GM12878 (cell line): Measurements from ENCODE around the gene ATP1B1. TPM values are rescaled to one million over a fixed set of nuclear protein-coding genes. Genes with fewer than 3 reads are reported as not detected.

ENCODE experiments used
- ATAC-seq: fragments of 200-7000 bp; cut with Tn5 transposase; 3 replicates; pipeline ENCODE4 v1.9.1; 2020; ENCODE audit warnings: mild to moderate bottlenecking, moderate library complexity
- BruUV-seq: library from RNA; stranded (reverse); fragments of 400-500 nt; replicated peaks from 2 replicates; lab custom pipeline; 2021; lab: Mats Ljungman, UMichigan
- CTCF ChIA-PET: fragments of 300-600 bp; sonication (Branson Sonifier 250); formaldehyde crosslinking; extraction: SDS; loops from one replicate; lab custom pipeline; 2021; ENCODE audit warnings: inconsistent platforms; lab: Yijun Ruan, JAX
- POLR2A ChIA-PET: fragments of 350-600 bp; formaldehyde crosslinking; extraction: SDS; loops from one replicate; lab custom pipeline; 2021; ENCODE audit warnings: inconsistent platforms; lab: Charles Lee
- RAD21 ChIA-PET: fragments of 300-600 bp; sonication (Branson Sonifier 250); formaldehyde crosslinking; loops from one replicate; lab custom pipeline; 2023; ENCODE audit warnings: antibody characterized with exemption; ENCODE audit not compliant: unreplicated experiment; lab: Charles Lee
- SMC1A ChIA-PET: fragments of 300-600 bp; sonication (Branson Sonifier 250); formaldehyde crosslinking; loops from one replicate; lab custom pipeline; 2023; ENCODE audit not compliant: unreplicated experiment, uncharacterized antibody; lab: Charles Lee
- DNase-seq: peaks from one replicate; pipeline ENCODE4 v3.0.0-alpha.2; 2011; ENCODE audit warnings: low read depth, low spot score
- FAIRE-seq: peaks from 3 replicates; lab custom pipeline; 2011; peaks lifted over from hg19 to GRCh38; lab: Jason Lieb, UNC
- H2AFZ ChIP-seq: 2 replicates; pipeline ENCODE4 v1.6.0; 2011; ENCODE audit warnings: low read depth, low read length, control low read depth; ENCODE audit not compliant: control insufficient read depth
- H3K27ac ChIP-seq: 2 replicates; pipeline ENCODE4 v1.5.1; 2011; ENCODE audit warnings: control low read depth; ENCODE audit not compliant: control insufficient read depth, insufficient read depth
- H3K27me3 ChIP-seq, 2 experiments: replicated peaks in 1 of 2; 2 replicates each; pipeline versions ENCODE4 v1.6.0 to v1.6.1; 2011; ENCODE audit warnings: low read length in 1 of 2; ENCODE audit not compliant: control insufficient read depth in 2 of 2, insufficient read depth in 2 of 2
- H3K36me3 ChIP-seq, 2 experiments: 2 replicates each; pipeline ENCODE4 v1.5.1; 2011; ENCODE audit warnings: low read length in 1 of 2; ENCODE audit not compliant: control insufficient read depth in 2 of 2, insufficient read depth in 2 of 2
- H3K4me1 ChIP-seq: 2 replicates; pipeline ENCODE4 v1.6.1; 2011; ENCODE audit warnings: mild to moderate bottlenecking, low read length, moderate library complexity, mixed read lengths; ENCODE audit not compliant: control insufficient read depth, insufficient read depth
- H3K4me2 ChIP-seq: 2 replicates; pipeline ENCODE4 v1.6.0; 2011; ENCODE audit warnings: control low read depth; ENCODE audit not compliant: control insufficient read depth, insufficient read depth
- H3K4me3 ChIP-seq: fragments of 200-600 bp; sonication (generic); 2 replicates; pipeline ENCODE4 v1.5.1; 2016
- H3K79me2 ChIP-seq: 2 replicates; pipeline ENCODE4 v1.6.0; 2011; ENCODE audit warnings: low read length; ENCODE audit not compliant: control insufficient read depth, insufficient read depth
- H3K9ac ChIP-seq: 2 replicates; pipeline ENCODE4 v1.8.0; 2011; ENCODE audit warnings: low read length, control low read depth, mixed read lengths; ENCODE audit not compliant: control insufficient read depth, insufficient read depth
- H3K9me3 ChIP-seq: replicated peaks from 3 replicates; pipeline ENCODE4 v1.5.1; 2011; ENCODE audit warnings: mild to moderate bottlenecking, low read length; ENCODE audit not compliant: control insufficient read depth, insufficient read depth
- H4K20me1 ChIP-seq: 2 replicates; pipeline ENCODE4 v1.6.0; 2011; ENCODE audit not compliant: control insufficient read depth, insufficient read depth
- ATF7 ChIP-seq: fragments of 450-650 bp; IDR thresholded peaks from 2 replicates; pipeline ENCODE4 v1.6.1; 2016; ENCODE audit warnings: low read depth, mild to moderate bottlenecking
- CHD1 ChIP-seq: IDR thresholded peaks from 2 replicates; pipeline ENCODE4 v1.6.1; 2012; ENCODE audit warnings: low read depth, low read length, improper control_type of control experiment
- HCFC1 ChIP-seq: fragments of 150-350 bp; IDR thresholded peaks from 2 replicates; pipeline ENCODE4 v1.6.1; 2014; ENCODE audit warnings: low read length
- RCOR1 ChIP-seq: conservative IDR thresholded peaks from 2 replicates; pipeline ENCODE4 v1.6.1; 2012; ENCODE audit warnings: low read depth, low read length, improper control_type of control experiment
- SIX5 ChIP-seq: IDR thresholded peaks from 2 replicates; pipeline ENCODE4 v1.6.1; 2011; ENCODE audit warnings: mild to moderate bottlenecking, low read depth, low read length, moderate library complexity; ENCODE audit not compliant: severe bottlenecking
- SP1 ChIP-seq: IDR thresholded peaks from one replicate; pipeline ENCODE4 v1.6.1; 2011; ENCODE audit warnings: low read depth, low read length
- WGBS: methylation state at CpG from one replicate; pipeline ENCODE4 v1.1.6; 2016; ENCODE audit warnings: low lambda C conversion rate; ENCODE audit not compliant: insufficient replicate concordance, insufficient coverage; ENCODE audit errors: missing lambda C conversion rate; 5-methylcytosine and 5-hydroxymethylcytosine counted together
- in situ Hi-C: fragments of 300-500 bp; cut with MboI; formaldehyde crosslinking; loops from 9 replicates; pipeline ENCODE4 v1.14.3; 2018; ENCODE audit warnings: mixed read lengths
- intact Hi-C: fragments of 100-400 bp; cut with micrococcal nuclease; formaldehyde crosslinking; loops from one replicate; pipeline ENCODE4 v1.14.2; 2022; ENCODE audit not compliant: unreplicated experiment
- polyA plus RNA-seq, 11 experiments: library from polyadenylated mRNA; depleted of rRNA in 4 of 11; unstranded in 6 of 11; stranded (reverse) in 5 of 11; fragments of >200 nt; fragmentation: Nextera tagmentation in 4 of 11; fragmentation: Illumina TruSeq in 1 of 11; extraction: Ambion mirVana in 4 of 11; extraction: Trizol in 1 of 11; gene quantifications; 1 replicate in 1 of 11; 2 replicates in 10 of 11; pipeline versions ENCODE4 v1.2.1 to v1.2.3, GENCODE V29; 2011 to 2016; ENCODE audit warnings: inconsistent platforms in 2 of 11, missing spikeins in 2 of 11, low read depth in 1 of 11
- total RNA-seq, 4 experiments: library from RNA; depleted of rRNA in 3 of 4; stranded (reverse); fragments of >200 nt in 3 of 4; fragmentation: Illumina TruSeq in 1 of 4; extraction: Trizol in 1 of 4; gene quantifications; 2 replicates each; pipeline versions ENCODE4 v1.2.1 to v1.2.3, GENCODE V29; 2013 to 2021

Gene ATP1B1
- total and polyA plus RNA-seq, 10 of the 15 experiments (the other 5 are each of a cell fraction or from before 2014, with no cell fraction given) = 0.84 to 14.0 (median 1.4) TPM

GRCh38 chr1:169110236-169110635 lies 3.7 kb downstream of the ATP1B1 start:
- ATAC-seq (no peak), FAIRE-seq (no peak), DNase-seq (no peak)
- Histone ChIP-seq H4K20me1 (no peaks in the 10 kb centered on the region), H2AFZ (no peak overlapping the region; the same call in 1 of the 2 replicates), H3K9me3 (no peaks in the 10 kb centered on the region), H3K27ac (no peak overlapping the region), H3K4me2 (peak overlapping the region; percentile 50; the same call in 1 of the 2 replicates), H3K36me3 (peaks cover 0 to 4% of the 10 kb centered on the region in 2 experiments; a peak in 1 of 4 replicates), H3K4me1 (peaks cover 3% of the 10 kb centered on the region; the same call in 1 of the 2 replicates), H3K9ac (no peak overlapping the region), H3K79me2 (peaks cover 12% of the 10 kb centered on the region), H3K27me3 (peaks cover 0 to 2% of the 10 kb centered on the region in 2 experiments; a peak in 1 of 4 replicates), H3K4me3 (no peak overlapping the region)
- RAD21 ChIA-PET = interaction anchor here (0.7 to 6.8 kb wide), 31 partner anchors 10 to 767 kb away, joined by 3 to 135 read pairs (median 4); no protein-coding TSS in a partner anchor
- POLR2A ChIA-PET = interaction anchor here (0.6 to 7.1 kb wide), 7 partner anchors 16 to 85 kb away, joined by 3 to 69 read pairs (median 4); no protein-coding TSS in a partner anchor
- WGBS = 53% methylated on average over 3 of the region's 3 CpGs
- no TSS peak for BruUV-seq
- SMC1A ChIA-PET = interaction anchor here (0.6 to 15.1 kb wide), 37 partner anchors 8 to 875 kb away, joined by 3 to 188 read pairs (median 6); no protein-coding TSS in a partner anchor
- intact Hi-C loops = no loop called here
- no peak for TF ChIP-seq HCFC1
- no peak for TF ChIP-seq ATF7
- TF ChIP-seq CHD1 = no peak
- no peak for TF ChIP-seq RCOR1
- no peak for TF ChIP-seq SIX5
- TF ChIP-seq SP1 = no peak
- in situ Hi-C loops = no loop called here
- CTCF ChIA-PET = interaction anchor here (0.9 to 9.6 kb wide), 24 partner anchors 9 to 768 kb away, joined by 3 to 100 read pairs (median 6); no protein-coding TSS in a partner anchor
